ENCODE measurements around the gene SPAG5.

The SPAG5 gene

GRCh38 chr17:28529013-28529400, 69.8 kb downstream of the SPAG5 start:
- no peak for DNase-seq (ENCODE audit: low read depth)
- H3K4me3 ChIP-seq (ENCODE audit: low read depth, low read length), result no peak overlapping the region
- TF ChIP-seq CTCF (IDR thresholded peaks at IDR 0.05; ENCODE audit: insufficient read depth, low read depth, low read length, missing control alignments), result no peak

GRCh38 chr17:28528327-28529012, 70.4 kb downstream of the SPAG5 start:
- DNase-seq (ENCODE audit: low read depth), result no peak
- no peak for TF ChIP-seq CTCF (IDR thresholded peaks at IDR 0.05; ENCODE audit: insufficient read depth, low read depth, low read length, missing control alignments)
- no peak overlapping the region for H3K4me3 ChIP-seq (ENCODE audit: low read depth, low read length)

GRCh38 chr17:28527859-28528258, 71.0 kb downstream of the SPAG5 start:
- H3K4me3 ChIP-seq (ENCODE audit: low read depth, low read length), result no peak overlapping the region
- DNase-seq (ENCODE audit: low read depth), result no peak
- no peak for TF ChIP-seq CTCF (IDR thresholded peaks at IDR 0.05; ENCODE audit: insufficient read depth, low read depth, low read length, missing control alignments)
